HEK293 (cell line): ENCODE results near the gene ZMYND10.

Source experiments
- CTCF ChIP-seq: fragments of 450-650 bp; formaldehyde crosslinking; IDR thresholded peaks from 2 replicates; pipeline ENCODE4 v1.5.1; 2016; ENCODE audit warnings: missing biosample characterization, missing genetic modification characterization
- GLI4 ChIP-seq: fragments of 450-650 bp; formaldehyde crosslinking; IDR thresholded peaks from 2 replicates; pipeline ENCODE4 v1.5.1; 2016; ENCODE audit warnings: missing biosample characterization, missing genetic modification characterization
- KLF16 ChIP-seq: fragments of 450-650 bp; formaldehyde crosslinking; IDR thresholded peaks from 2 replicates; pipeline ENCODE4 v1.5.1; 2017; ENCODE audit warnings: missing biosample characterization, missing genetic modification characterization
- KLF9 ChIP-seq: fragments of 450-650 bp; formaldehyde crosslinking; IDR thresholded peaks from 2 replicates; pipeline ENCODE4 v1.5.1; 2016; ENCODE audit warnings: missing biosample characterization, missing genetic modification characterization, low read depth
- ZBTB44 ChIP-seq: fragments of 450-650 bp; IDR thresholded peaks from 2 replicates; pipeline ENCODE4 v1.5.1; 2018; ENCODE audit warnings: missing biosample characterization, mild to moderate bottlenecking, missing genetic modification characterization
- ZNF112 ChIP-seq: fragments of 450-650 bp; formaldehyde crosslinking; IDR thresholded peaks from 2 replicates; pipeline ENCODE4 v1.5.0; 2017; ENCODE audit warnings: missing biosample characterization, missing genetic modification characterization
- ZNF416 ChIP-seq: fragments of 450-650 bp; formaldehyde crosslinking; IDR thresholded peaks from 2 replicates; pipeline ENCODE4 v1.5.1; 2016; ENCODE audit warnings: missing biosample characterization, missing genetic modification characterization
- ZNF521 ChIP-seq: fragments of 450-650 bp; formaldehyde crosslinking; IDR thresholded peaks from 2 replicates; pipeline ENCODE4 v1.5.1; 2017; ENCODE audit warnings: missing biosample characterization, mild to moderate bottlenecking, missing genetic modification characterization
- ZNF76 ChIP-seq: fragments of 450-650 bp; formaldehyde crosslinking; IDR thresholded peaks from 2 replicates; pipeline ENCODE4; 2016; ENCODE audit warnings: low read depth, missing biosample characterization, missing genetic modification characterization, borderline replicate concordance
- ZNF785 ChIP-seq: fragments of 450-650 bp; formaldehyde crosslinking; IDR thresholded peaks from 2 replicates; pipeline ENCODE4 v1.5.1; 2016; ENCODE audit warnings: missing biosample characterization, missing genetic modification characterization
- ZSCAN16 ChIP-seq: fragments of 450-650 bp; formaldehyde crosslinking; IDR thresholded peaks from 2 replicates; pipeline ENCODE4 v1.5.1; 2016; ENCODE audit warnings: missing biosample characterization, missing genetic modification characterization
- TF ChIP-seq, protein P1 (sequence below): fragments of 450-650 bp; formaldehyde crosslinking; IDR thresholded peaks from 2 replicates; pipeline ENCODE4 v1.5.1; 2016; ENCODE audit warnings: missing biosample characterization, missing genetic modification characterization

GRCh38 chr3:50323092-50323600, 22.4 kb downstream of the ZMYND10 start:
- TF ChIP-seq CTCF (tag by site-specific recombination) (no peak), ZBTB44 (tag by site-specific recombination) (no peak), KLF16 (tag by site-specific recombination) (no peak), ZNF76 (no peak), KLF9 (no peak), ZNF521 (no peak), ZSCAN16 (tag by site-specific recombination) (no peak), GLI4 (tag by site-specific recombination) (no peak), ZNF112 (tag by site-specific recombination) (no peak), ZNF785 (no peak), ZNF416 (tag by site-specific recombination) (no peak)
- TF ChIP-seq, protein P1, sequence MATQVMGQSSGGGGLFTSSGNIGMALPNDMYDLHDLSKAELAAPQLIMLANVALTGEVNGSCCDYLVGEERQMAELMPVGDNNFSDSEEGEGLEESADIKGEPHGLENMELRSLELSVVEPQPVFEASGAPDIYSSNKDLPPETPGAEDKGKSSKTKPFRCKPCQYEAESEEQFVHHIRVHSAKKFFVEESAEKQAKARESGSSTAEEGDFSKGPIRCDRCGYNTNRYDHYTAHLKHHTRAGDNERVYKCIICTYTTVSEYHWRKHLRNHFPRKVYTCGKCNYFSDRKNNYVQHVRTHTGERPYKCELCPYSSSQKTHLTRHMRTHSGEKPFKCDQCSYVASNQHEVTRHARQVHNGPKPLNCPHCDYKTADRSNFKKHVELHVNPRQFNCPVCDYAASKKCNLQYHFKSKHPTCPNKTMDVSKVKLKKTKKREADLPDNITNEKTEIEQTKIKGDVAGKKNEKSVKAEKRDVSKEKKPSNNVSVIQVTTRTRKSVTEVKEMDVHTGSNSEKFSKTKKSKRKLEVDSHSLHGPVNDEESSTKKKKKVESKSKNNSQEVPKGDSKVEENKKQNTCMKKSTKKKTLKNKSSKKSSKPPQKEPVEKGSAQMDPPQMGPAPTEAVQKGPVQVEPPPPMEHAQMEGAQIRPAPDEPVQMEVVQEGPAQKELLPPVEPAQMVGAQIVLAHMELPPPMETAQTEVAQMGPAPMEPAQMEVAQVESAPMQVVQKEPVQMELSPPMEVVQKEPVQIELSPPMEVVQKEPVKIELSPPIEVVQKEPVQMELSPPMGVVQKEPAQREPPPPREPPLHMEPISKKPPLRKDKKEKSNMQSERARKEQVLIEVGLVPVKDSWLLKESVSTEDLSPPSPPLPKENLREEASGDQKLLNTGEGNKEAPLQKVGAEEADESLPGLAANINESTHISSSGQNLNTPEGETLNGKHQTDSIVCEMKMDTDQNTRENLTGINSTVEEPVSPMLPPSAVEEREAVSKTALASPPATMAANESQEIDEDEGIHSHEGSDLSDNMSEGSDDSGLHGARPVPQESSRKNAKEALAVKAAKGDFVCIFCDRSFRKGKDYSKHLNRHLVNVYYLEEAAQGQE: no peak
